Measurements from ENCODE around the gene TOP3A. TPM values are rescaled to one million over a fixed set of nuclear protein-coding genes. Genes with fewer than 3 reads are reported as not detected.
A peak's percentile ranks its signal among the peaks of the same experiment; 100 is the strongest.

TOP3A gene
- total RNA-seq, 1 donor from 2014 or later = 14.1 TPM

GRCh38 chr17:18253947-18254821 lies 60.6 kb downstream of the TOP3A start:
- no peak for DNase-seq (ENCODE audit: low read depth in 2 of 2)

- DNase-seq (ENCODE audit: low read depth in 2 of 2) = no peak
These were observed 61.5 kb downstream of the TOP3A start for GRCh38 chr17:18253187-18253884.

GRCh38 chr17:18252160-18252559 lies 62.6 kb downstream of the TOP3A start:
- DNase-seq (ENCODE audit: low read depth in 2 of 2) = no peak

- no peak for DNase-seq (ENCODE audit: low read depth in 2 of 2)
These were observed 63.6 kb downstream of the TOP3A start for GRCh38 chr17:18251204-18251603.

- DNase-seq (ENCODE audit: low read depth in 2 of 2) = no peak
These were observed 64.1 kb downstream of the TOP3A start for GRCh38 chr17:18250708-18251107.

GRCh38 chr17:18250259-18250658 lies 64.5 kb downstream of the TOP3A start:
- no peak for DNase-seq (ENCODE audit: low read depth in 2 of 2)

GRCh38 chr17:18248811-18249210 lies 66.0 kb downstream of the TOP3A start:
- no peak for DNase-seq (ENCODE audit: low read depth in 2 of 2)

- DNase-seq (ENCODE audit: low read depth in 2 of 2) = peak; percentile 71 to 89
These were observed 66.5 kb downstream of the TOP3A start for GRCh38 chr17:18248300-18248731.

GRCh38 chr17:18247613-18248001 lies 67.2 kb downstream of the TOP3A start:
- peak in 1 of 2 donors; percentile 33 for DNase-seq (ENCODE audit: low read depth in 2 of 2)

- DNase-seq (ENCODE audit: low read depth in 2 of 2) = peak in 1 of 2 donors; percentile 55
These were observed 67.7 kb downstream of the TOP3A start for GRCh38 chr17:18246880-18247612.

GRCh38 chr17:18246109-18246725 lies 68.6 kb downstream of the TOP3A start:
- no peak for DNase-seq (ENCODE audit: low read depth in 2 of 2)

GRCh38 chr17:18245038-18245776 lies 69.6 kb downstream of the TOP3A start:
- no peak for DNase-seq (ENCODE audit: low read depth in 2 of 2)

- no peak for DNase-seq (ENCODE audit: low read depth in 2 of 2)
These were observed 73.4 kb downstream of the TOP3A start for GRCh38 chr17:18241229-18241871.

GRCh38 chr17:18240449-18240848 lies 74.3 kb downstream of the TOP3A start:
- no peak for DNase-seq (ENCODE audit: low read depth in 2 of 2)

GRCh38 chr17:18238299-18238698 lies 76.5 kb downstream of the TOP3A start:
- DNase-seq (ENCODE audit: low read depth in 2 of 2) = no peak

- no peak for DNase-seq (ENCODE audit: low read depth in 2 of 2)
These were observed 77.3 kb downstream of the TOP3A start for GRCh38 chr17:18237461-18237860.

- DNase-seq (ENCODE audit: low read depth in 2 of 2) = no peak
These were observed 78.3 kb downstream of the TOP3A start for GRCh38 chr17:18236494-18236893.

GRCh38 chr17:18235743-18236256 lies 79.0 kb downstream of the TOP3A start:
- peak; percentile 72 to 77 for DNase-seq (ENCODE audit: low read depth in 2 of 2)

- no peak for DNase-seq (ENCODE audit: low read depth in 2 of 2)
These were observed 79.9 kb downstream of the TOP3A start for GRCh38 chr17:18234853-18235380.
